Astrocyte (in vitro differentiated cells and primary cell): ENCODE results near the gene PIR. TPM values are rescaled to one million over a fixed set of nuclear protein-coding genes. Genes with fewer than 3 reads are reported as not detected.

Source experiments
- total RNA-seq: library from RNA; stranded (reverse); gene quantifications from 2 replicates; pipeline ENCODE4 v1.2.1, GENCODE V29; 2021

The PIR gene
- total RNA-seq, 1 donor from 2014 or later: 5.5 TPM

Other genes starting within 250 kb of the PIR start
- gene ASB9, start 223.2 kb downstream of the PIR start, total RNA-seq: 0.27 TPM in 1 of 2 replicates, not detected in the other
- not detected in 2 replicates for gene ASB11, start 177.7 kb downstream of the PIR start, total RNA-seq
- 11.8 and 14.0 TPM in 2 replicates for gene PIGA, start 157.8 kb downstream of the PIR start, total RNA-seq
- gene VEGFD, start 108.9 kb downstream of the PIR start, total RNA-seq: not detected in 2 replicates
- gene BMX, start 7.5 kb upstream of the PIR start, total RNA-seq: not detected in 2 replicates
- gene ACE2, start 107.6 kb upstream of the PIR start, total RNA-seq: not detected in 2 replicates
- gene CLTRN, start 171.5 kb upstream of the PIR start, total RNA-seq: 1.0 and 1.2 TPM in 2 replicates
- 6.1 and 6.4 TPM in 2 replicates for gene CA5B, start 244.9 kb upstream of the PIR start, total RNA-seq